ENCODE measurements around the gene ANKRD27. TPM values are rescaled to one million over a fixed set of nuclear protein-coding genes. Genes with fewer than 3 reads are reported as not detected.

The ANKRD27 gene
- total RNA-seq, 1 experiment from 2014 or later, result 48.3 TPM

GRCh38 chr19:32555786-32556185 lies 119.2 kb downstream of the ANKRD27 start:
- no peak for DNase-seq (ENCODE audit: low read depth)

- DNase-seq (ENCODE audit: low read depth), result no peak
These were observed 124.3 kb downstream of the ANKRD27 start for GRCh38 chr19:32550666-32551065.

Other genes with a start within 250 kb of the ANKRD27 start
- gene PDCD5, start 94.0 kb downstream of the ANKRD27 start, total RNA-seq (2014; rRNA removed; shearing (Covaris generic)), result 213 and 234 TPM in 2 replicates
- gene RGS9BP, start 668 bp upstream of the ANKRD27 start, total RNA-seq (2014; rRNA removed; shearing (Covaris generic)), result 0.66 and 1.1 TPM in 2 replicates
- 12.5 and 22.3 TPM in 2 replicates for gene NUDT19, start 16.6 kb upstream of the ANKRD27 start, total RNA-seq (2014; rRNA removed; shearing (Covaris generic))
- gene TDRD12, start 44.6 kb upstream of the ANKRD27 start, total RNA-seq (2014; rRNA removed; shearing (Covaris generic)), result 0.05 and 0.12 TPM in 2 replicates
- not detected in 2 replicates for gene SLC7A9, start 194.6 kb upstream of the ANKRD27 start, total RNA-seq (2014; rRNA removed; shearing (Covaris generic))